CD4-positive, alpha-beta T cell treated with Interferon gamma for 1 hour (primary cell): ENCODE data around the gene GRIA4.
"Not testable (repeated sequence)": the region's sequence is repeated elsewhere in the genome, so short reads cannot be mapped to it uniquely, and the experiment has no call there.

Experiments
- DNase-seq: peaks from one replicate; pipeline ENCODE4 v3.0.0-alpha.2; 2020

The GRIA4 gene

GRCh38 chr11:105723269-105723668, 113.4 kb downstream of the GRIA4 start:
- DNase-seq: no peak

- no peak for DNase-seq
Measured at GRCh38 chr11:105732611-105733010, 122.7 kb downstream of the GRIA4 start.

- no peak for DNase-seq
Measured at GRCh38 chr11:105734426-105734825, 124.6 kb downstream of the GRIA4 start.

GRCh38 chr11:105738251-105738650, 128.4 kb downstream of the GRIA4 start:
- no peak for DNase-seq

GRCh38 chr11:105738986-105739795, 129.3 kb downstream of the GRIA4 start:
- no peak for DNase-seq

- DNase-seq: no peak
Measured at GRCh38 chr11:105740164-105740903, 130.5 kb downstream of the GRIA4 start.

- DNase-seq: no peak
Measured at GRCh38 chr11:105741488-105742020, 131.7 kb downstream of the GRIA4 start.

GRCh38 chr11:105754260-105754659, 144.4 kb downstream of the GRIA4 start:
- no peak for DNase-seq

- DNase-seq: no peak
Measured at GRCh38 chr11:105754716-105755115, 144.8 kb downstream of the GRIA4 start.

GRCh38 chr11:105757107-105757506, 147.2 kb downstream of the GRIA4 start:
- DNase-seq: no peak

GRCh38 chr11:105763594-105763993, 153.7 kb downstream of the GRIA4 start:
- DNase-seq: no peak

- no peak for DNase-seq
Measured at GRCh38 chr11:105767931-105768330, 158.1 kb downstream of the GRIA4 start.

GRCh38 chr11:105769627-105770026, 159.8 kb downstream of the GRIA4 start:
- DNase-seq: no peak

GRCh38 chr11:105773452-105773851, 163.6 kb downstream of the GRIA4 start:
- not testable (repeated sequence) for DNase-seq

- DNase-seq: no peak
Measured at GRCh38 chr11:105774899-105775298, 165.0 kb downstream of the GRIA4 start.

- no peak for DNase-seq
Measured at GRCh38 chr11:105780781-105781525, 171.1 kb downstream of the GRIA4 start.

- DNase-seq: no peak
Measured at GRCh38 chr11:105781807-105782206, 171.9 kb downstream of the GRIA4 start.

GRCh38 chr11:105783216-105783615, 173.3 kb downstream of the GRIA4 start:
- DNase-seq: no peak

- not testable (repeated sequence) for DNase-seq
Measured at GRCh38 chr11:105785850-105786249, 176.0 kb downstream of the GRIA4 start.

GRCh38 chr11:105786741-105787140, 176.9 kb downstream of the GRIA4 start:
- no peak for DNase-seq

- no peak for DNase-seq
Measured at GRCh38 chr11:105789579-105790420, 179.9 kb downstream of the GRIA4 start.

- DNase-seq: no peak
Measured at GRCh38 chr11:105790840-105791239, 181.0 kb downstream of the GRIA4 start.
